AG10803 (cell line): ENCODE results near the gene CASTOR1.
A peak's percentile ranks its signal among the peaks of the same experiment; 100 is the strongest.

ENCODE experiments used
- DNase-seq: peaks from one replicate; pipeline ENCODE4 v3.0.0; 2010; ENCODE audit warnings: low read depth
- H3K4me3 ChIP-seq: 2 replicates; pipeline ENCODE4 v1.5.1; 2011; ENCODE audit warnings: mild to moderate bottlenecking, low read length, control low read depth
- TF ChIP-seq, protein P1 (sequence below): conservative IDR thresholded peaks from 2 replicates; pipeline ENCODE4 v1.5.1; 2011; ENCODE audit warnings: mild to moderate bottlenecking, low read length, control low read depth, inconsistent platforms

The CASTOR1 gene

DNA sequence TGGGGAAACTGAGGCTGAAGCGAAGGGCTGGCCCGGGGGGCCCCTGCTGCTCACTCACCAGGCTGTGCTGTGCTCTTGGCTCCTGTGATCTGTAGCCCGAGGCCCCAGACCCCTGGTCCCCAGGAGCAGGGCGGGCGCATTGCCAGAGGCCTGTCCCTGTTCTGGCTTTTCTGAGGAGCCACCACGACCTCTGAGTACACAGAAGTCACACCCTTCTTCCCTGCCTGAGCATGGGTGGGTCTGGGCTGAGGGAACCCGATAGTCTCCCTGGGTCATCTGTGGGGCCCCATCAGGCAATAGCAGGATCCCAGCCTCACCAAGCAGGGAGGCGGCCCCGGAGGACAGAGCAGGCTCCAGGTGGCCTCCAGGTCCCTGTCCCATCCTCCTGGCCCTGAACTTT is 5.1 kb downstream of the CASTOR1 start:
- TF ChIP-seq, protein P1, sequence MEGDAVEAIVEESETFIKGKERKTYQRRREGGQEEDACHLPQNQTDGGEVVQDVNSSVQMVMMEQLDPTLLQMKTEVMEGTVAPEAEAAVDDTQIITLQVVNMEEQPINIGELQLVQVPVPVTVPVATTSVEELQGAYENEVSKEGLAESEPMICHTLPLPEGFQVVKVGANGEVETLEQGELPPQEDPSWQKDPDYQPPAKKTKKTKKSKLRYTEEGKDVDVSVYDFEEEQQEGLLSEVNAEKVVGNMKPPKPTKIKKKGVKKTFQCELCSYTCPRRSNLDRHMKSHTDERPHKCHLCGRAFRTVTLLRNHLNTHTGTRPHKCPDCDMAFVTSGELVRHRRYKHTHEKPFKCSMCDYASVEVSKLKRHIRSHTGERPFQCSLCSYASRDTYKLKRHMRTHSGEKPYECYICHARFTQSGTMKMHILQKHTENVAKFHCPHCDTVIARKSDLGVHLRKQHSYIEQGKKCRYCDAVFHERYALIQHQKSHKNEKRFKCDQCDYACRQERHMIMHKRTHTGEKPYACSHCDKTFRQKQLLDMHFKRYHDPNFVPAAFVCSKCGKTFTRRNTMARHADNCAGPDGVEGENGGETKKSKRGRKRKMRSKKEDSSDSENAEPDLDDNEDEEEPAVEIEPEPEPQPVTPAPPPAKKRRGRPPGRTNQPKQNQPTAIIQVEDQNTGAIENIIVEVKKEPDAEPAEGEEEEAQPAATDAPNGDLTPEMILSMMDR: no peak
- no peak for DNase-seq

GRCh38 chr22:30283342-30283741 is 6.0 kb downstream of the CASTOR1 start:
- no peak for DNase-seq
- no peak overlapping the region for H3K4me3 ChIP-seq
- TF ChIP-seq, protein P1: no peak

More for the DNA sequence above, 5.1 kb downstream of the CASTOR1 start:
- H3K4me3 ChIP-seq: no peak overlapping the region

- H3K4me3 ChIP-seq: no peak overlapping the region
- TF ChIP-seq, protein P1: no peak
- no peak for DNase-seq
These were observed 6.7 kb downstream of the CASTOR1 start for GRCh38 chr22:30282616-30283046.

DNA sequence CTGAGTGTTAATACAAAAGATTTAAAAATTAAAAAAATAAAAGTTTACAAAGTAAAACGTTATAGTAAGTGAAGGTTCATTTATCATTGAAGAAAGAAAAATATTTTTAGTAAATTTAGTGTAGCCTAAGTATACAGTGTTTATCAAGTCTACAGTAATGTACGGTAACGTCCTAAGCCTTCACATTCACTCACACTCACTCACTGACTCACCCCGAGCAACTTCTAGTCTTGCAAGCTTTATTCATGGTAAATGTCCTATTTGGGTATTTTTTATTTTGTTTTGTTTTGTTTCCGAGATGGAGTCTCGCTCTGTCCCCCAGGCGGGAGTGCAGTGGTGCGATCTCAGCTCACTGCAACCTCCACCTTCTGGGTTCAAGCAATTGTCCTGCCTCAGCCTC is 8.8 kb downstream of the CASTOR1 start:
- DNase-seq: no peak
- TF ChIP-seq, protein P1: no peak
- no peak overlapping the region for H3K4me3 ChIP-seq

- TF ChIP-seq, protein P1: no peak
- no peak overlapping the region for H3K4me3 ChIP-seq
These were observed 9.4 kb downstream of the CASTOR1 start for GRCh38 chr22:30279932-30280331.

DNA sequence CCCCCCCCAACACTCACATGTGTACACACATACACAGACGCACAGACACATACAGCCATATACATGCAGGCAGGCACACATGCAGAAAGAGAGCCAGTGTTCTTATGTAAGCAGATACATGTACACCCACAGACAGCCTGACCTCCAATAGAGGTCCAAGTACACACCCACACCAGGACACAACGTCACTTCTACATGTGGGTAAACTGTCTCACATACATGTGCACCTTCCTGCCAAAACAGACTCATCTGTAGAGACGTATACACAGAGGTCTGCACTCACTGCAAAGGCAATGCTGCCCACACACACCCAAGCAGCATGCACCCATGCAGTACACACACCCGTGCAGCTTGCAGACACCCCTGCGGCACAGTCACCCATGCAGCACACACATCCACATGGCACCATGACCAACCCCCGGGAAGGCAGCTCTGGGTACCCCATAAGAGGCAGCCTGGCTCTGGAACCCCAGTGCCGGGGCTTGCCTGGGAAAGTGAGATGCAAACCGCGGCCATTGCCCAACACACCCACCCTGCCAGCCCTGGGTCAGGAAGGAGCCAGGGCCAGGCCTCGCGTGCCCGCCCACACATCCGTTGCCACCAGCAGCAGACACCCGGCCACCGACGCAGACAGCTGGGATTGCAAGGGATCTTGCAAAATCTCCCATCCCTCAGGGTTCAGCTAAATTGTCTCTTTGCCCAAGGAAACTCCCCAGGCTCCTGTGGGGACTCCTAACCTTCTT is 10.1 kb downstream of the CASTOR1 start:
- peak; percentile 64 for DNase-seq
- TF ChIP-seq, protein P1: no peak
- no peak overlapping the region for H3K4me3 ChIP-seq

More at GRCh38 chr22:30279932-30280331, 9.4 kb downstream of the CASTOR1 start:
- no peak for DNase-seq
